OCI-M1 (cell line): Measurements from ENCODE around the gene TPRA1.

Experiments
- DNase-seq: peaks from one replicate; lab custom pipeline; 2025; lab: John Stamatoyannopoulos, UW

TPRA1 gene

DNA sequence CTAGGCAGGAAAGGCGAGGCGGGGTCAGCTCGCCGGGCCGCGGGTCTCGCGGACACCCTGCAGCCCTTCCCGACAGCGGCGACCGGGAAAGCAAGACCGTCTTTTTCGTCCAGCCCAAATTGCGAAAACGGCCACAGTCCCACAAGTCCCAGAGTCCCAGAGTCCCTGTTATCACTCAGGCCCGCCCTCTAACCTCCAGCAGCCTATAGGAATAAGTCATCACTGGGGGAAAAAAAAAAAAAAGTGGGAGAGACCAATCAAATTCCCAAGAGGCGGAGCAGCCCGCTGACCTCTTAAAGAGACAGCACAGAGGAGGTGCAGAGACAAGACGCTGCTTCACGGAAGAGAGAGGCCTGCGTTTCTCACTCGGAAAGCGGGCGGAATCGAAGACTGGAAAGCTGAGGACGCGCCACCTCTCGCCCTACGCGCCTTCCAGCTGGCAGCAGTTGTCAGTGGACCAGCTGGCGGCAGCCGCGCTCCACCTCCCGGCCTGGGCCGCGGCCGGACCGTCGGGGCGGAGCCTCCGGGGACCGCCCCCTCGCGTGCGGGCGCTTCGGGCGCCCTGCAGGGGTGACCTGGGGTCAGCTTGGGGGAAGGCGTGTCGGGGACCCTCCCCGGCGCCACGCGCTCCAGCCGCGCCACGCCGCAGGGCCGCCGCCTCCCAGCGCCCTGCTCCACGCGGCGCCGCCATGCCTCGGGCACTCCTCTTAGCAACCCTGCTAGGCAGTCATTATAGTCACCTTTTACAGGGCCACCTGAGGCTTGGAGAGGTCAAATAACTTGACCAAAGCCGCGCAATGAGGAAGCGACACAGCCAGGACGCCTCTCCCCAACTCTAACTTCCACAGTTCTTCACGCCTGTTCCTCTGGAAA lies at the start of gene TPRA1:
TSS of gene TPRA1 (minus strand) at position 141 of the 873 bp plus-strand sequence. CDS start 10,587 bp downstream, outside the sequence.
- peak; percentile 99 for DNase-seq

DNA sequence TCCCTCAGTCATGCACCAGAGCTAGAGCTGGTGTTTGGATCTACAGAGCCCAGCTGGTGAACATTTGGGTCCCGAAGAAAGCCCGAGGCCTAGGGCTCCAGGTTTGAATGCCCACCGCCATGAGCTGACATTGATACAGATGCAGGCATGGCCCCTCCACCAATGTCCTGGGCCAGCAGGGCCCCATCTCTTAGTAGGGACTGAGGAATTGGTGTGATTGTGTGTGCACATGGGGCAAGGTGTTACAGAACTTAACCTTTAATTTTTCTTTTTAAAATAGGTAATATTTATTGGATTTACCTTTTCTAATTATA lies 49.5 kb upstream of the TPRA1 start:
- no peak for DNase-seq

DNA sequence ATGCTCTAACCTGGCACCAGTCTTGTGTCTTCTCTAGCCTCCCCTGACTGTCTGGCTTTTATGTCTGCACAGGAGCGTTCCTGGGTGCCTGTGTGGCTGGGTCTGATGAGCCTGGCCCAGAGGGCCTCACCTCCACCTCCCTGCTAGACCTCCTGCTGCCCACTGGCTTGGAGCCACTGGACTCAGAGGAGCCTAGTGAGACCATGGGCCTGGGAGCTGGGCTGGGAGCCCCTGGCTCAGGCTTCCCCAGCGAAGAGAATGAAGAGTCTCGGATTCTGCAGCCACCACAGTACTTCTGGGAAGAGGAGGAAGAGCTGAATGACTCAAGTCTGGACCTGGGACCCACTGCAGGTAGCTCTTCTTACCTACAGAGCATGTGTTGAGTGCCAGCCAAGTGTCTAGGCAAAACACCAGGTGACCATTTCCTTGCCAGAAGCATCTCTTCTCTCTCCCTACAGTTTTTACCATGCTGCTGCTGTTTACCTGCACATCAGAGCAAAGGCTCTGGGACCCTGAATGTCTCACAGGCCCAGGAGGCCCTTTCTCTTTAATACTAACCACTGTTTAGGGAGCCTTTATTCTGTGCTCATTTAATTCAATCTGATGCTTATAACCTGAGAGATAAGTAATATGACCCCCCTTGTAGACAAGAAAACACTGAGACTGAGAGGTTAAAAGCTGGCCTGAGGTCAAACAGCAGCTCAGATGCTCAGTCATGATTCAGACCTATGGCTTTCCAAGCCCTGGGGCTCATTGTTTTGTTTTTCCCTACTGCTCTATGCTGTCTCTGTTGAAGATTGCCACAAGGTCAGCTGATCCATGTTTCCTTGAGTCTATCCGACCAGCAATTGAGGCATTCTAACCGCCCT lies 48.9 kb upstream of the TPRA1 start:
- DNase-seq: no peak

DNA sequence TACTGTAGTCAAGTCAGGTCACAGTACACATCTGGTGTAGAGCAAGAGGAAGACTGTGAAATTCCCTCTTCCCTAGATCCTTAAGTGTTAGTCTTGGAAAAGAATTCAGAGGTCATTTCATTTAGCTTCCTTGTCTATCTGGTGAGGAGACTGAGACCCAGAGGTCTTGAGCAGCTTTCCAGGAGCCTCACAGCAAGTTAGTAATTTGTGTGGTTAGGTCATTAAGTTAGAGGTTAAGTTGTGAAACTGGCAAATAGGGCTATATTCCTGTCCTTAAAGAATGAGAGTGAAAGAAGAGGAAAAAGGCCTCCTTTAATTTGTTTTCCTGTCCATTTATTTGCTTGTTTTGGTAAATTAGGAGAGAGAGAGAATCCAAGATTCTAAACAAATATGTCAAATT lies 47.4 kb upstream of the TPRA1 start:
- no peak for DNase-seq

- DNase-seq: peak; percentile 33
Measured at GRCh38 chr3:127637546-127637945, 47.0 kb upstream of the TPRA1 start.

GRCh38 chr3:127634653-127635052 lies 44.1 kb upstream of the TPRA1 start:
- no peak for DNase-seq

DNA sequence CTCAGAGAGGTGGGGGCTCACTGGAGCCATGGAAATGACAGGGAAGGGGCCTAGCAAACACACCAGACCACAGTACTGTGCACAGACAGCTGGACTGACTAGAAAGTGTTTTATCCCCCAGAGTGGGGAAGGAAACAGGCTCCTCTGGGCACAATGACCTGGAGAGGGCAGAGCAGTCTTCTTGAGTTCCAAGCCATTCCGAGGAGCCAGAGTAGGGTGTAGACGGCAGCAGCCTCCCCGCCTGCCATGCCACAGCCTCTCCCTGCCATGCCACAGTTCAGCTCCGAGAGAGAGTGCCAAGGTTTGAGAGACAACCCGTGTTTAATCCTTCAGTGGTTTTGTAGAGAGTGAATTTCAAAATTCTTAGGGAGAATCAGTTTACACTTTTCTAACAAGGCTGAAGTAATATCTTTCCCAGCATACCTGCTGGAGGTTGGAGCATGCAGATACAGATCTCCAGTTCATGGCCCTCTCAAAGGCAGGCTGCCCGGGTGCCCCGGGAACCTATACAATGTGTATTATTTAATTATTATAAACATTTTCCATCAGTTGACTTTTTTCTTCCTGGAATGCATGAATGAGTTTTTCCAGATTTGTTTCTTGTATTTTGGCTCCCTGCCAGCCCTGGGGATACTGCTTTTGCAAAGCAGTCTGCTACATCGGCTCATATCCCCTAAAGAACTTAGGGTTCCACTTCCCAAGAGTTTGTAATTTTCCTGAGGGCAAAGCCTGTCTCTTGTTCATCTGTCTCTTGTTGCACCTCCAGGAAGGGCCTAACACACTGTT lies 41.7 kb upstream of the TPRA1 start:
- no peak for DNase-seq

DNA sequence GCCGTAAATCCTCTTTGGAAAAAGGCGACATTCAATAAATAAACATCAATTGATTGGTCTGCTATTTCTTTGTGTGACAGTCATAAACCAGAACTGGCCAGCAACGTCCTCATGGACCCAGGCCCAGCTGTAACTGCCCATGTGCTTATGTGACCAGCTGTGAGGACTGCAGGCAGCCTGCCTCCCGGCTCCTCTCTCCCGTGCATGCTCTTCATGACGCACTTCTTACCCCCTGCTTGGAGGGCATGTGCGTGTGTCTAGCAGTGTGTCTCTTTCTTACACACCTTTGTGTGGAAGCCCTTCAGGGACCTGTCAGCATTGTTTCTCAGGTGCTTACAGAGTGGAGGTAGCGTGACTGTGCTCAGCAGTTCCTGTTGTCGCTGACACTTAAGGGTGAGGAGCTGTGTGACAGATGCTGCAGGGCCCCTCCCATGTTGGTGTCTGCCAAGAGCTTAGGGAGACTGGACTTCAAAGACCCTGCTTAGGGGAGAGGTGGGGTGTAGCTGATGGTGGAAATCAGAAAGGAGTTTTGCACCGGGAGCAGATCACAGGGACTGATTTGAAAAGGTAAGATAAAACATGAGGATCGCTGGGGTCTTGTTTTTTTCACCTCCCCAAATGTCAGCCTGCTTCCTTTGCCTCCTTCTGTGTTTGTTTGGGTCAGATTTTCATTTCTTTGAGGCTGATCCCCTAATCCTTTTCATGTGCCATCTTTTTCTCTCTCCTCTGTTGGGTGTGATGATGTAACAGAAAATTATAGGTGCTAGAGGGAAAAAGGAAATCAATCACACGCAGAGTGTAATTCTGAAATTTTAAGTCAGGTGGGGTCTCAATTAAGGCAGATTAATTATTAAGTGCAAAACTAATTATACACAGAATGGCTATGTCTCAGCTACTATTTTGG lies 40.5 kb upstream of the TPRA1 start:
- no peak for DNase-seq

DNA sequence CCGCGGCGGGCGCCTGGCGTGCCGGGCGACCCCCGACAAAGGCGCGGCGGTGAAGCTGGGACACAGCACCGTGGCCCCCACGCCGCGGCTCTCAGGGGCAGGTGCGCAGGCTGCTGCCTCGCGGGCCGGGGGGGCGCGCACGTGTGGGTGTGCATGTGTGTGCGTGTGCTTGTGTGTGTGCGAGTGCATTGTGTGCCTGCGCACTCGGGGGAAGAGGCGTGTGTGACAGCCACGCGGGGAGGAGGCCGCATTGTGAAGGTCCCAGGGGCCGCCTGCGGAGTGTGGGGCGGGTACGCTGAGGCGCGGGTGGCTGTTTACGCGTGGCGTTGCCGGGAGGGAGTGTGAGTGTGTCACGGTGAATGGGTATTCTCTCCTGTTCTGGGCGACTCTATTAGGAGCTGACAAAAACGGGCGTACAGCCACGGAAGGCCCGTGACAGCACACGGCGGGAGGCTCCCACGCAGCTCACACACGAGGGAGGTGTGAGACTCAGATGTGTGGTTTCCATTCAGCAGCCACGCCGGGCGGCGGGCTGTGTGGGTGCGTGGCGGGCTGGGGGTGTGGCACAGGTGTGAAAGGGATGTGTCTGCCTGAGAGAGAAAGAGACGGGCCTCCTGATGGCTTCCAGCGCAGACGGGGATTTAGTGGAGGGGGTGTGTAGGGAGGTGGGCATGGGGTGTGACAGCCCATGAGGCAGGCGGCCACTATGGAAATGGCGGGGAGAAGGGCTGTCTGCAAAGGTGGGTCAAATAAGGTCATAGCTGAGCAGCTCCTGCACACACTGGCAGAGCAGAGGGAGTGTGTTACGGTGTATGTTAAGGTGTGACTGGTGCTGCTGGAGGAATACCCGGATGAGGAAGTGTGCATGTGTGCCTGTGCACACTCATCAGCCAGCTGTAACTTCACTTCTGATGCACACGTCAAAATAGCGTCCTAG lies 39.2 kb upstream of the TPRA1 start:
- DNase-seq: no peak

DNA sequence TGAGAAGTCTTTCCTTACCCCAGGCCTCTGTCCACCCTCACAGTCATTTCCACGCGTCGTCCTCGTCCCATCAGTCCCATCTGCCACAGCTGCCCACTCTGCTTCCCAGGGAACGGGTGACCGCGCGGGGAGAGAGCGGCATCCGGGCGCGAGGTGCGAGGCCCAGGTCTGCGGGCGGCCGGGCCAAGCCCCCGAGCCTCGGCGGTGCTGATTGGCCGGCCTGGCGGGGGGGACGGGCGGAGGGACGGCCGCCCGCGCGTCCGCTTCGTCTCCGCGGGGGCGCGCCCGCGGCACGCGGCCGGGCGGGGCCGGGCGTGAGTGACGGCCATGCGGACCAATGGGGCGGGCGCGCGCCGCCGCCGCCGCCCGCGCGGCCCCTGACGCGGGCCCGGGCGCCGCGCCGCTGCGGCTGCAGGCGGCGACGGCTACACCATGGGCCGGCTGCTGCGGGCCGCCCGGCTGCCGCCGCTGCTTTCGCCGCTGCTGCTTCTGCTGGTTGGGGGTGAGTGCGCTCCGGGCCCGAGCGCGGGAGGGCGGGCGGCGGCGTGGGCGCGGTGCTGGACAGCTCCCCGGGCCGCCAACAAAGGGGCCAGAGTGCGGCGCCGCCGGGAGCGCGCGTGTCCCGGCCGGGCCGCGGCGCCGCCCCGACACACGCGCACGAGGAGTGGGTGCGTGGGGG lies 38.4 kb upstream of the TPRA1 start, which contains the start of gene PODXL2:
TSS of gene PODXL2 (plus strand) at position 398 of the 679 bp plus-strand sequence. CDS start at position 433, 35 bp downstream.
- no peak for DNase-seq

GRCh38 chr3:127628426-127628787 lies 37.9 kb upstream of the TPRA1 start:
- DNase-seq: no peak

GRCh38 chr3:127625821-127626220 lies 35.3 kb upstream of the TPRA1 start:
- DNase-seq: no peak

DNA sequence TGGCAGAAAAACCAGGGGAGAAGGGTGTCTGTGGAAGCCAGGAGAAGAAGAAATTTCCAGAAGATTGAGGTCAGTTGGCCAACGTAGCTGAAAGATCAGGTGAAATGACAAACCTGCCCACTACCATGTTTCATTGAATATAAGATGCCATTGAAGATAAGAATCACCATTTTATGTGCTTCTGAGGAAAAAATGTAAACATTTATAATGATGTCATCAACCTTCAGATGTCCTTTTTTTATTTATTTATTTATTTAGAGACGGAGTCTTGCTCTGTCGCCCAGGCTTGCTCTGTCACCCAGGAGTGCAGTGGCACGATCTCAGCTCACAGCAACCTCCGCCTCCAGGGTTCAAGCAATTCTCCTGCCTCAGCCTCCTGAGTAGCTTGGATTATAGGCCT lies 33.5 kb upstream of the TPRA1 start:
- DNase-seq: no peak

DNA sequence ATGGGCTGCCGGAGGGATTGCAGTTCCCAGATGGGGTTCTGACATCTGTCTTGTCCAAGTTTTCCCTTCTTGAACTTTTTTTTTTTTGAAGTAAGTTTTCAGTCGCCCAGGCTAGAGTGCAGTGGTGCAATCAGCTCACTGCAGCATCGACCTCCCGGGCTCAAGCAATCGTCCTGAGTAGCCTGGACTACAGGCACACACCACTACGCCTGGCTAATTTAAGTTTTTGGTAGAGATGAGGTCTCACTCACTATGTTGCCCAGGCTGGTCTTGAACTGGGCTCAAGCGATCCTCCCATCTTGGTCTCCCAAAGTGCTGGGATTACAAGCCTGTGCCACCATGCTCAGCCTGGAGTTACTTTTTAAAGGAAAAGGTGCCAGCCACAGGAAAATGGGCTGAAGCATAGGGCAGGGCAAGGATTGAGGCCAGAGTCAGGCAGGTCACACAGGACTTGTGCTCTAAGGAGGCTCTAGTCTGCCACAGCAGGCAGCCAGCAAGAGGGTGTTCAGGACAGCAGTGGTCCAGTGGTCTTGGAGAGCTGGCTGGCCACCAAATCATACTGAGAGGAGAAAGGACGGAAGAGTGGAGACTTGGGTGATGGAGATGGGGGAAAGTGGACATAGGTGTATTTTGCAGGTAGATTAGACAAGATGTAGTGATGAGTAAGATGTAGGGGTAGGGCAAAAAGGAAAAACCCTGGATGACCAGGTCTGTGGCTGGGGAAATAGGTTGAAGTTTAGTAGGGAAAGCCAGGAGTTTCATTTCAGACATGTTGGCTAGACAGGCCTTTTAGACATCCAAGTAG lies 32.4 kb upstream of the TPRA1 start:
- no peak for DNase-seq

DNA sequence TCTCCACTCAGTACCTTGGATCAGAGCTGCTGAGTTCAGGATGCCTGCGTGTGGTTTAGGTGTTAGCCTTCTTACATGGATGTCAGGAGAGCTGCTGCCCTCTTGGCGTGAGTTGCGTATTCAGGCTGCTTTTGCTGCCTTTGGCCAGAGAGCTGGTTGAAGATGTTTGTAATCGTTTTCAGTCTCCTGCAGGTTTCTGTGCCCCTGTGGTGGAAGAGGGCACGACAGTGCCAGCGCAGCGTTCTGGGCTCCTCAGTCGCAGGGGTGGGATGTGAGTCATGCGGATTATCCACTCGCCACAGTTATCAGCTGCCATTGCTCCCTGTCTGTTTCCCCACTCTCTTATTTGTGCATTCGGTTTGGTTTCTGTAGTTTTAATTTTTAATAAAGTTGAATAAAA lies 31.5 kb upstream of the TPRA1 start:
- no peak for DNase-seq

- DNase-seq: no peak
Measured at GRCh38 chr3:127620637-127621375, 30.3 kb upstream of the TPRA1 start.

GRCh38 chr3:127618891-127619290 lies 28.4 kb upstream of the TPRA1 start:
- DNase-seq: no peak
